Urinary bladder (tissue), 4 donors: Measurements from ENCODE around the gene SEPTIN3. TPM values are rescaled to one million over a fixed set of nuclear protein-coding genes. Genes with fewer than 3 reads are reported as not detected.
A peak's percentile ranks its signal among the peaks of the same experiment; 100 is the strongest.

Source experiments
- DNase-seq: peaks from one replicate; pipeline ENCODE4 v3.0.0-alpha.2; 2015; ENCODE audit errors: extremely low spot score
- H3K27ac ChIP-seq: one replicate; pipeline ENCODE4 v1.5.1; 2013; ENCODE audit warnings: low read depth, mild to moderate bottlenecking, moderate library complexity
- H3K36me3 ChIP-seq: one replicate; pipeline ENCODE4 v1.6.1; 2013; ENCODE audit warnings: mild to moderate bottlenecking, moderate library complexity; ENCODE audit not compliant: insufficient read depth
- H3K4me1 ChIP-seq: one replicate; pipeline ENCODE4 v1.6.1; 2013; ENCODE audit warnings: mild to moderate bottlenecking, moderate library complexity; ENCODE audit not compliant: insufficient read depth
- H3K4me3 ChIP-seq: one replicate; pipeline ENCODE4 v1.5.1; 2013; ENCODE audit warnings: low read depth, low read length
- WGBS: extraction: QIAGEN DNeasy Blood & Tissue Kit; methylation state at CpG from one replicate; pipeline ENCODE4 v1.1.7; 2013; 5-methylcytosine and 5-hydroxymethylcytosine counted together
- polyA plus RNA-seq: library from polyadenylated mRNA; stranded (reverse); fragments of 200-250 nt; gene quantifications from one replicate; pipeline ENCODE4 v1.2.3, GENCODE V29; 2013
- total RNA-seq: library from RNA; depleted of rRNA; stranded (reverse); fragments of >200 nt; gene quantifications from one replicate; pipeline ENCODE4 v1.2.3, GENCODE V29; 2014
- donor health status: healthy with polysubstance abuse.
- donor health status: healthy.

SEPTIN3 gene
- total and polyA plus RNA-seq, 2 donors = 0.49 to 1.7 TPM

DNA sequence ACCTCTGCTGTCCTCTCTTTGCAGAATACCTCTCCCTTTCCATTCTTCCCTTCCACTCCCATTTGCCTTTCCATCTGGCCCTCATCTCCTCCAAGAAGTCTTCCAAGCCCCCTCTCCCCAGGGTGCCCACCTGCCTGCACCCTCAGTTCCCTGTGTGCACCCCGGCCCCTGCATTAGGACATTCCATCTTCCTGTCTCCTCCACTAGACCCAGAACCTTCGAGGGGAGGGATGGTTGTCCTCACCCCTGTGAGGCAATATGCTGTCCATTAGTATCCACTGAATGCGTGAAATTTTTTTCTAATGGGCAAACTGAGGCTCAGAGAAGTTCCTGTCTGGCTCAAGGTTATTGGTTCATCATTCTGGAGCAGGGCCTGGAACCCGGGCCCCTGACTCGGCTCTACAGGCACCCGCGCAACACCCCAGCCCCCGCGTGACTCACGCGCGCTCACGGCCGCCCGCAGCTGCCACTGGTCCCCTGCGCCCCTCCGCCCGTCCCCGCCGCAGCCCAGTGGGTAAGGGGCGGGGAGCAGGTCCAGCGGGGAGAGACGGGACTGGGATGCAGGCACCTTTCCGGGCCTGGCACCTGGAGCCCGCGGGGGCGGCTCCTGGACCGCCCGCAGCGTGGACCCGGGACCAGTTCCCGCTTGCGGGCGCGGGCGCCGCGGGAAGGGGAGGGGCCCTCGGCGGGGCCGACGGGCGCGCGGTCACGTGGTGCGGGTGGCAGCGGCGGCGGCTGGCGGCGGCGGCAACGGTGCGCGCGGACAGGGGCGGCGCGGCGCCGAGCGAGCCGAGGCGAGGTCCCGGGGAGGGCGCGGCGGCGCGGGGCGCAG is 7.0 kb downstream of the SEPTIN3 start:
- H3K36me3 ChIP-seq = no peaks in the 10 kb centered on the region
- H3K27ac ChIP-seq = no peak overlapping the region
- WGBS = 2% methylated on average over 71 of the region's 72 CpGs
- no peak for DNase-seq
- H3K4me1 ChIP-seq = peaks cover 1% of the 10 kb centered on the region
- H3K4me3 ChIP-seq = peak overlapping the region; percentile 57

DNA sequence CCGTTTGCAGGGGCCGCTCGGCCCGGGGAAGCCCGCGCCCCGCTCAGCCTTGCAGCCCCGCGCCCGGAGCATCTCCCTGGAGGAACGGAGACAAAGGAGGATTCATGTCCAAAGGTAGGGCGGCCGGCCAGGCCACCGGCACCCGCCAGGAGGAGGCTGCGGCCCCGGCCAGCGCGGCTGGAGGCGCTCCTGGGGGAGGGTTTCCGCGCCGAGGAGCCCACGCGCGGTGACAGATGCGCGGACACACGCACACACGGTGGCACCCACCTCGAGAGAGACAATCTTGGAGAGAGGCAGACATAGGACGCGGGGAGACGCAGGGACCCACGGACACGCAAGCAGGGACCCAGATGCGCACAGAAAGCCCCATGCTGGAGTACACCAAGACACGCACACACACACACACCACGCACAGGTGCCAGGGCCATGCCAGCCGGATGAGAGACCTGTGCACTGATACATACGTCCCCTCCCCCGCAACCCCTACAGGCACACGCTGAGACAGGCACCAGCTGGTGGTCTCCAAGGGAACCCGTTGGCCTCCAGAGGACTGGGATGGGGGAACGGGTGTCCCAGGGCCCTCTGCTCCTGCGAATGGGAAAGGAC is 7.8 kb downstream of the SEPTIN3 start:
- no peak for DNase-seq
- Histone ChIP-seq H3K4me1 (peaks cover 1% of the 10 kb centered on the region), H3K27ac (no peak overlapping the region), H3K4me3 (peak overlapping the region; percentile 57), H3K36me3 (no peaks in the 10 kb centered on the region)
- WGBS = 3% methylated on average over 46 of the region's 46 CpGs

DNA sequence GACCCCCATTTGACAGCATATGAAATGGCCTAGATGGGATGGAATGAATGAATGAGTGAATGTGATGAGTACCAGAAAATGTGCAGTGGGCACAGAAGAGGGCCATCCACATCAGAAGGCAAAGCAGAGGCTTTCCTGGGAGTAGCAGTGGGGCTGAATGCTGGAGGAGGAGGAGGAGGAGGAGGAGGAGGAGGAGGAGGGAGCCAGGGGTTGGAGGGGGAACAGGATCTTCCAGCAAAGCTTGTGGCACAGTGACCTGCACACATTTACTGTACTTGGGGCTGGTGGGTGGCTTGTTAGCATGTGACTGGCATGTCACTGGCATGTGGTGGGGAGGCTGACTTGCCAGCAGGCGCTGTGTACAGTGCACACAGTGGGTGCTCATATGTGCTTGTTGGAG is 9.5 kb downstream of the SEPTIN3 start:
- Histone ChIP-seq H3K4me1 (peaks cover 1% of the 10 kb centered on the region), H3K27ac (no peak overlapping the region), H3K36me3 (no peaks in the 10 kb centered on the region), H3K4me3 (no peak overlapping the region)
- no peak for DNase-seq
- 100% methylated on average over 1 of the region's 1 CpG for WGBS

DNA sequence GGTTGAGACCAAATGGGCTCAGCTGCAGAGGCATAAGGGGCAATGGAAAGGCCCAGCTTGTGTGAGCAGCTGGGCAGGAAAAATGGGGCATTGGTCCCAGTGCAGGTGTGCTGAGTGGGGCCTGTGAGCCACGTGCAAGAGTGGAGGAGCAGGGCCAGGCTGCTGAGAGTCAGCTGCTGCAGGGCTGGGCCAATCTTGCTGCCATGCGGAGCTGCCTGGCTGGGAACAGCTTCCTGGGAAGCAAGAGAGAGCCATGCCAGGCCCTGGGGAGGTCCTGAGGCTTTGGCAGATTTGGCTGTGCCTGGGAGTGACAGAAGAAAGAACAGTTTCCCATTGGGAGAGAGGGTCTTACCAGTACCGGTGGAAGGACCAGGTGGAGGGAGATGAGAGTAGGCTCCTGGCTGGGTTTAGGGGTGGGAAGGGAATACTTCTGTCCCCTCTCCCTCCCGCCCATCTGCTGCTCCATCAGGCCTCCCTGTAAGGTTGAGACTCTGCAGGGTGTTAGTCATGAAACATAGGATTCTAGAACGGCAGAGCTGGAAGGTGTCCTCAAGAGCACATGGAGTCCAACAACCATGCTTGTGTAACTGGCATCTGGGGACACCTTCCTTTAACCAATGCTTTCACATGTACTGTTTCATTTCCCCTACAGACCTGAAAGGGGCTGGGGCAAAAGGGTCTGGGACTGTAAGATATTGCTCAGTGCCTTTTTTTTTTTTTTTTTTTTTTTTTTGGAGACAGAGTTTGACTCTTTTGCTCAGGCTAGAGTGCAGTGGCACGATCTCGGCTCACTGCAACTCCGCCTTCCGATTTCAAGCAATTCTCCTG is 10.4 kb downstream of the SEPTIN3 start:
- H3K36me3 ChIP-seq = no peaks in the 10 kb centered on the region
- peaks cover 1% of the 10 kb centered on the region for H3K4me1 ChIP-seq
- 80% methylated on average over 9 of the region's 9 CpGs for WGBS
- DNase-seq = no peak
- no peak overlapping the region for H3K27ac ChIP-seq
- H3K4me3 ChIP-seq = no peak overlapping the region

- Histone ChIP-seq H3K36me3 (no peaks in the 10 kb centered on the region), H3K27ac (no peak overlapping the region), H3K4me3 (no peak overlapping the region), H3K4me1 (no peaks in the 10 kb centered on the region)
- no peak for DNase-seq
- WGBS = 62% methylated on average over 5 of the region's 5 CpGs
Observed at GRCh38 chr22:41982865-41983264, 13.6 kb downstream of the SEPTIN3 start.

DNA sequence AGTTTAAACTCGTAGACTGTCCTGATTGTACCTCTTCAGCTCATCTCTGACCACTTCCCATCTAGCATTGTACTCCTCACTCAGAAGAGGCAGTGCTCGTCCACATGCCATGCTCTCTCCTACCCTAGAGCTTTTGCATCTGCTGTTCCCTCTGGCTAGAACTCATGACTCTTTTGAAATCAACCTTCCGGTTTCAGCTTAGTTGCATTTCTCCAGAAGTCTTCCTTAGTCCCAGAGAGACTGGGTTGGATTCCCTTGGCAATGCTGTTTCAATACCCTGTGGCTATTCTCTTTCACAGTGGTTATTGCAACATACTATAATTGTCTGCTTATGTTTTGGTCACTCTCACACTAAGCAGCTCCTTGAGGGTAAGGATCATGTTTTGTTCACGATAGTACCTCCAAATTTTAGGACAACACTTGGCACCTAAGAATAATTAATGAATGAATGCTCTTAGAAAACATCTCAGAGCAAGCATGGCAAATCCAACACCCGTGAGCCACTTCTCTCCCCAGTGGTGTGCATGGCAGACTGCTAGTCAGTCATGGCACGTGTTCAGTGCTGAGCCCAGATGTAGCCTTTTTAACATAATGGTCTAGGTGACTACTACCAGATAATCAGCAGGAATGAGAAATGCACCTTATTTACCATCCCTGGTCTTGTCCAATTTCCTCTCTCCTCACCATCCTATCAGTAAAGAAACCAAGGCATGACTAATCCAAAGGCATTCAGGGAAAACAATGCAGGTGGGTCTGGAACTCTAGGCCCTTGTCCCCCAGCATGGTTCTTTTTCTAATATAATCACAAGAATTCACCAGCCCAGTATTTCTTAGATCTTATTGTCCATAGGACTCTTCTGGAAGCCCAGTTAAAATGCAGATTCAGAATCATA is 14.5 kb downstream of the SEPTIN3 start:
- Histone ChIP-seq H3K4me1 (no peaks in the 10 kb centered on the region), H3K27ac (no peak overlapping the region), H3K4me3 (no peak overlapping the region), H3K36me3 (no peaks in the 10 kb centered on the region)
- WGBS = 78% methylated on average over 6 of the region's 6 CpGs
- DNase-seq = no peak

DNA sequence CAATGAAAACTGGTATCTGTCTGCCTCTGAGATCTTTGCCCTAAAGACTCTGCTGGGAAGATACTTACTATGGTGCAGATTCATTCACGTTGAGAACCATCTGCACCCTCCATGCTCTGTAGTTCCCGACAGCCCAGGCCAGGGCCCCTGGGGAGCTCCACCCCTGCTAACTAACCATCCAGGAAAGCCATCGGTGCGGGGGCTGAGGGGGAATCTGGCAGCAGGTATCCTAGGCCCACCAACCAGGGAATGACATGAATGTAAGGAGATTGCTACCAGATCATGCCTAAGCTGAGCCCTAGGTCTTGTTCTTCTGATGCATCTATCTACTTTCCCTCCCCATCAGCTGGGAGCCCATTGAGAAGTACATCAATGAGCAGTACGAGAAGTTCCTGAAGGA is 18.0 kb downstream of the SEPTIN3 start:
- no peaks in the 10 kb centered on the region for H3K36me3 ChIP-seq
- no peak for DNase-seq
- no peaks in the 10 kb centered on the region for H3K4me1 ChIP-seq
- H3K4me3 ChIP-seq = no peak overlapping the region
- WGBS = 92% methylated on average over 5 of the region's 5 CpGs
- no peak overlapping the region for H3K27ac ChIP-seq

DNA sequence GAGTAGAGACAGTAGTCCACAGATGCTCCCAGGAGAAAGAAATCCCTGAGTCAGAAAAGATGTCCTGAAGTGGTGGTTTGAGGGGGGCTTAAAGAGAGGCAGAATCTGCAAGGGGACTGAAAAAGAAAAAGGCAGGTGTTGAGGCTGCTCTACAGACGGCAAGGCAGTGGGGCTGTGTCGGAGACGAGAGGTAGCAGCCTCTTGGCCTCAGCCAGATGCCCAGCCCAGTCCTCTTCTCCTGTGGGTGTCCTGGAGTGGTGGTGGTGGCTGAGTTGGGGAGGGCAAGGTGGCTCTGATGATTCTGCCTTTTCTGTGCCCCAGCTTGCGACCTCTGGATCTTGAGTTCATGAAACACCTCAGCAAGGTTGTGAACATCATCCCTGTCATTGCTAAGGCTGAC is 20.0 kb downstream of the SEPTIN3 start:
- H3K27ac ChIP-seq = no peak overlapping the region
- H3K36me3 ChIP-seq = no peaks in the 10 kb centered on the region
- no peak overlapping the region for H3K4me3 ChIP-seq
- WGBS = 60% methylated on average over 4 of the region's 4 CpGs
- H3K4me1 ChIP-seq = no peaks in the 10 kb centered on the region
- DNase-seq = no peak

- no peaks in the 10 kb centered on the region for H3K36me3 ChIP-seq
- H3K4me1 ChIP-seq = no peaks in the 10 kb centered on the region
- 94% methylated on average over 7 of the region's 7 CpGs for WGBS
- no peak overlapping the region for H3K4me3 ChIP-seq
- DNase-seq = no peak
- no peak overlapping the region for H3K27ac ChIP-seq
Observed at GRCh38 chr22:41991111-41991510, 21.9 kb downstream of the SEPTIN3 start.

- no peak for DNase-seq
- Histone ChIP-seq H3K4me1 (no peaks in the 10 kb centered on the region), H3K36me3 (no peaks in the 10 kb centered on the region), H3K4me3 (no peak overlapping the region), H3K27ac (no peak overlapping the region)
- 93% methylated on average over 5 of the region's 5 CpGs for WGBS
Observed at GRCh38 chr22:41992496-41992895, 23.3 kb downstream of the SEPTIN3 start.

DNA sequence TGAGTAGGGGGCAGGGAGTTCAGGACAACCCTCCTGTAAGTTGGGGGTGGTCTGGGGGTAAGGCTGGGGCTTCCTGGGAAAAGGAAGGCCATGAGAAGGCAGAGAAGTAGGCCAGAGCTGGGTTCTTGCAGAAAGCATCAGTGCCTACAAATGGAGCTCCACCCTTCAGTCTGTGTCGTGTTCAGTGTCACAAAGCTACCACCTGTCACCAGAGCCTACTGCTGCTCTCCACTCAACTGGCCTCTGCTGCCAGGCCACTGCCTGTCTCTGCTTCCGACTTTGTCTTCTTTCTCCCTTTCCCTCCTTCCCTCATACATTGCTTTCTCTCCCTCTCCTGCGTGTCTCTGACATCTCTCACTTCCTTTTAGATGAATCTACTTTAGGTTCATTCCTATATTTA is 26.0 kb downstream of the SEPTIN3 start:
- Histone ChIP-seq H3K4me1 (no peaks in the 10 kb centered on the region), H3K36me3 (no peaks in the 10 kb centered on the region), H3K4me3 (no peak overlapping the region), H3K27ac (no peak overlapping the region)
- DNase-seq = no peak
- WGBS = 66% methylated on average over 3 of the region's 3 CpGs

- no peak overlapping the region for H3K27ac ChIP-seq
- H3K4me3 ChIP-seq = no peak overlapping the region
- WGBS = 79% methylated on average over 5 of the region's 5 CpGs
- H3K4me1 ChIP-seq = no peaks in the 10 kb centered on the region
- DNase-seq = no peak
- H3K36me3 ChIP-seq = no peaks in the 10 kb centered on the region
Observed at GRCh38 chr22:41996826-41997225, 27.6 kb downstream of the SEPTIN3 start.
